Measurements from ENCODE around the gene WDHD1. TPM values are rescaled to one million over a fixed set of nuclear protein-coding genes. Genes with fewer than 3 reads are reported as not detected.
"Not testable (repeated sequence)": the region's sequence is repeated elsewhere in the genome, so short reads cannot be mapped to it uniquely, and the experiment has no call there.

Gene WDHD1
- total RNA-seq (2014; rRNA removed; shearing (Covaris generic)), result 21.2 and 23.7 TPM in 2 replicates

GRCh38 chr14:55026793-55027561 is at the start of gene WDHD1, which contains the start of gene SOCS4:
Gene WDHD1, minus strand, starts transcription at chr14:55027099. Its CDS starts 312 bp downstream, at chr14:55026787.
Gene SOCS4, plus strand, starts transcription at chr14:55027236. Its CDS starts 15,806 bp downstream, at chr14:55043042.
- Histone ChIP-seq H3K27ac (peak within 1 kb of the TSS; percentile 76), H3K27me3 (replicated peaks) (no peaks in the 10 kb centered on the region), H3K4me1 (replicated peaks) (peaks cover 28% of the 10 kb centered on the region), H3K9me3 (replicated peaks) (no peaks in the 10 kb centered on the region), H3K36me3 (peaks cover 28% of the 10 kb centered on the region), H3K4me3 (peak within 1 kb of the TSS; percentile 65)
- DNase-seq (ENCODE audit: low read depth in 1 of 2, low spot score in 2 of 2), result peak; percentile 95

GRCh38 chr14:55075628-55076175 is 48.8 kb upstream of the WDHD1 start:
- Histone ChIP-seq H3K36me3 (no peaks in the 10 kb centered on the region), H3K4me1 (replicated peaks) (peaks cover 22% of the 10 kb centered on the region), H3K27ac (no peak overlapping the region), H3K9me3 (replicated peaks) (no peaks in the 10 kb centered on the region), H3K4me3 (no peak overlapping the region), H3K27me3 (replicated peaks) (no peaks in the 10 kb centered on the region)
- DNase-seq (ENCODE audit: low read depth in 1 of 2, low spot score in 2 of 2), result no peak

- Histone ChIP-seq H3K27me3 (replicated peaks) (no peaks in the 10 kb centered on the region), H3K4me1 (replicated peaks) (peaks cover 27% of the 10 kb centered on the region), H3K36me3 (no peaks in the 10 kb centered on the region), H3K4me3 (no peak overlapping the region), H3K9me3 (replicated peaks) (no peaks in the 10 kb centered on the region), H3K27ac (no peak overlapping the region)
- no peak for DNase-seq (ENCODE audit: low read depth in 1 of 2, low spot score in 2 of 2)
These were observed 47.8 kb upstream of the WDHD1 start for GRCh38 chr14:55074662-55075061.

- DNase-seq (ENCODE audit: low read depth in 1 of 2, low spot score in 2 of 2), result no peak
- H3K27ac ChIP-seq, result no peak overlapping the region
These were observed 47.0 kb upstream of the WDHD1 start for GRCh38 chr14:55073856-55074255.

GRCh38 chr14:55071870-55072640 is 45.2 kb upstream of the WDHD1 start:
- Histone ChIP-seq H3K9me3 (replicated peaks) (no peaks in the 10 kb centered on the region), H3K4me3 (no peak overlapping the region)
- DNase-seq (ENCODE audit: low read depth in 1 of 2, low spot score in 2 of 2), result peak in 1 of 2 experiments; percentile 50

More at GRCh38 chr14:55073856-55074255, 47.0 kb upstream of the WDHD1 start:
- Histone ChIP-seq H3K36me3 (no peaks in the 10 kb centered on the region), H3K4me3 (no peak overlapping the region), H3K27me3 (replicated peaks) (no peaks in the 10 kb centered on the region), H3K9me3 (replicated peaks) (no peaks in the 10 kb centered on the region), H3K4me1 (replicated peaks) (peaks cover 27% of the 10 kb centered on the region)

GRCh38 chr14:55070981-55071411 is 44.1 kb upstream of the WDHD1 start:
- Histone ChIP-seq H3K4me1 (replicated peaks) (peaks cover 27% of the 10 kb centered on the region), H3K4me3 (no peak overlapping the region), H3K27me3 (replicated peaks) (no peaks in the 10 kb centered on the region), H3K27ac (peak overlapping the region; percentile 40; the same call in 1 of the 2 replicates), H3K36me3 (peaks cover 14% of the 10 kb centered on the region), H3K9me3 (replicated peaks) (no peaks in the 10 kb centered on the region)
- peak in 1 of 2 experiments; percentile 30 for DNase-seq (ENCODE audit: low read depth in 1 of 2, low spot score in 2 of 2)

More at GRCh38 chr14:55071870-55072640, 45.2 kb upstream of the WDHD1 start:
- peaks cover 27% of the 10 kb centered on the region for H3K4me1 ChIP-seq (replicated peaks)
- H3K27me3 ChIP-seq (replicated peaks), result no peaks in the 10 kb centered on the region
- H3K36me3 ChIP-seq, result peaks cover 8% of the 10 kb centered on the region
- H3K27ac ChIP-seq, result peak overlapping the region; percentile 40

- no peak for DNase-seq (ENCODE audit: low read depth in 1 of 2, low spot score in 2 of 2)
- Histone ChIP-seq H3K36me3 (peaks cover 58% of the 10 kb centered on the region), H3K9me3 (replicated peaks) (no peaks in the 10 kb centered on the region), H3K27ac (no peak overlapping the region), H3K27me3 (replicated peaks) (no peaks in the 10 kb centered on the region), H3K4me1 (replicated peaks) (peaks cover 20% of the 10 kb centered on the region), H3K4me3 (no peak overlapping the region)
These were observed 39.3 kb upstream of the WDHD1 start for GRCh38 chr14:55066223-55066622.

GRCh38 chr14:55065411-55065810 is 38.5 kb upstream of the WDHD1 start:
- no peak for DNase-seq (ENCODE audit: low read depth in 1 of 2, low spot score in 2 of 2)
- no peak overlapping the region for H3K4me3 ChIP-seq
- no peaks in the 10 kb centered on the region for H3K9me3 ChIP-seq (replicated peaks)
- H3K27me3 ChIP-seq (replicated peaks), result no peaks in the 10 kb centered on the region
- H3K4me1 ChIP-seq (replicated peaks), result peaks cover 12% of the 10 kb centered on the region
- H3K36me3 ChIP-seq, result peaks cover 66% of the 10 kb centered on the region
- H3K27ac ChIP-seq, result no peak overlapping the region

- Histone ChIP-seq H3K36me3 (peaks cover 69% of the 10 kb centered on the region), H3K4me1 (replicated peaks) (peaks cover 11% of the 10 kb centered on the region; the same call in 1 of the 2 replicates)
- H3K27me3 ChIP-seq (replicated peaks); DNase-seq (ENCODE audit: low read depth in 1 of 2, low spot score in 2 of 2); H3K27ac ChIP-seq; H3K4me3 ChIP-seq; H3K9me3 ChIP-seq (replicated peaks): not testable (repeated sequence)
These were observed 38.0 kb upstream of the WDHD1 start for GRCh38 chr14:55064896-55065295.

- Histone ChIP-seq H3K4me3 (no peak overlapping the region), H3K27me3 (replicated peaks) (no peaks in the 10 kb centered on the region), H3K36me3 (peaks cover 84% of the 10 kb centered on the region), H3K9me3 (replicated peaks) (no peaks in the 10 kb centered on the region), H3K4me1 (replicated peaks) (peaks cover 11% of the 10 kb centered on the region; the same call in 1 of the 2 replicates), H3K27ac (no peak overlapping the region)
- DNase-seq (ENCODE audit: low read depth in 1 of 2, low spot score in 2 of 2), result no peak
These were observed 35.8 kb upstream of the WDHD1 start for GRCh38 chr14:55062517-55063351.

- Histone ChIP-seq H3K9me3 (replicated peaks) (no peaks in the 10 kb centered on the region), H3K36me3 (peaks cover 73% of the 10 kb centered on the region), H3K4me1 (replicated peaks) (peaks cover 4% of the 10 kb centered on the region; the same call in 1 of the 2 replicates), H3K4me3 (no peak overlapping the region), H3K27me3 (replicated peaks) (no peaks in the 10 kb centered on the region), H3K27ac (no peak overlapping the region)
- DNase-seq (ENCODE audit: low read depth in 1 of 2, low spot score in 2 of 2), result no peak
These were observed 32.4 kb upstream of the WDHD1 start for GRCh38 chr14:55059333-55059732.

GRCh38 chr14:55057919-55058318 is 31.0 kb upstream of the WDHD1 start:
- H3K9me3 ChIP-seq (replicated peaks), result no peaks in the 10 kb centered on the region
- H3K4me3 ChIP-seq, result no peak overlapping the region
- no peaks in the 10 kb centered on the region for H3K27me3 ChIP-seq (replicated peaks)
- H3K36me3 ChIP-seq, result peaks cover 72% of the 10 kb centered on the region
- H3K4me1 ChIP-seq (replicated peaks), result peaks cover 8% of the 10 kb centered on the region
- no peak for DNase-seq (ENCODE audit: low read depth in 1 of 2, low spot score in 2 of 2)
- no peak overlapping the region for H3K27ac ChIP-seq

GRCh38 chr14:55054098-55054497 is 27.2 kb upstream of the WDHD1 start:
- H3K36me3 ChIP-seq, result peaks cover 48% of the 10 kb centered on the region
- no peaks in the 10 kb centered on the region for H3K9me3 ChIP-seq (replicated peaks)
- no peaks in the 10 kb centered on the region for H3K27me3 ChIP-seq (replicated peaks)
- H3K4me1 ChIP-seq (replicated peaks), result peaks cover 17% of the 10 kb centered on the region
- no peak overlapping the region for H3K4me3 ChIP-seq
- H3K27ac ChIP-seq, result no peak overlapping the region
- no peak for DNase-seq (ENCODE audit: low read depth in 1 of 2, low spot score in 2 of 2)
